Stimulated activated CD8-positive, alpha-beta memory T cell treated with anti-CD3 and anti-CD28 coated beads, Interleukin-2, amount 100 ng/mL, for 1 hour (primary cell): ENCODE data around the gene AGFG1.
A peak's percentile ranks its signal among the peaks of the same experiment; 100 is the strongest.

Experiments used
- DNase-seq, 2 donors: peaks; one replicate each; pipeline ENCODE4 v3.0.0-alpha.2; 2020; ENCODE audit warnings: low read depth in 2 of 2

AGFG1 gene, protein sequence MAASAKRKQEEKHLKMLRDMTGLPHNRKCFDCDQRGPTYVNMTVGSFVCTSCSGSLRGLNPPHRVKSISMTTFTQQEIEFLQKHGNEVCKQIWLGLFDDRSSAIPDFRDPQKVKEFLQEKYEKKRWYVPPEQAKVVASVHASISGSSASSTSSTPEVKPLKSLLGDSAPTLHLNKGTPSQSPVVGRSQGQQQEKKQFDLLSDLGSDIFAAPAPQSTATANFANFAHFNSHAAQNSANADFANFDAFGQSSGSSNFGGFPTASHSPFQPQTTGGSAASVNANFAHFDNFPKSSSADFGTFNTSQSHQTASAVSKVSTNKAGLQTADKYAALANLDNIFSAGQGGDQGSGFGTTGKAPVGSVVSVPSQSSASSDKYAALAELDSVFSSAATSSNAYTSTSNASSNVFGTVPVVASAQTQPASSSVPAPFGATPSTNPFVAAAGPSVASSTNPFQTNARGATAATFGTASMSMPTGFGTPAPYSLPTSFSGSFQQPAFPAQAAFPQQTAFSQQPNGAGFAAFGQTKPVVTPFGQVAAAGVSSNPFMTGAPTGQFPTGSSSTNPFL

DNA sequence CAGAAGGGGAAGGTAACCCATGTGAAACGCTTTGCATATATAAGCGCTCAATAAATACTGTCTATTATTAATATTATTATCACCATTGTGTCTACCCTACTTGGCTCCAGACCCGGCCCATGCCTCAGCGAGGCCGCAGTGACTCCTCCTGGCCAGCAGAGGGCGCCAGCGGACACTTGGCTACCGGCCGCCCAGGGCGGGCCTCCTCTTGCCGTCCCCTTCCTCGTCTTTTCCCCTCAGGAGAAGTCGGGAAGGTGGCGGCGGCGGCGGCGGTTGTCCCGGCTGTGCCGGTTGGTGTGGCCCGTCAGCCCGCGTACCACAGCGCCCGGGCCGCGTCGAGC lies at the start of gene AGFG1:
TSS of gene AGFG1 (plus strand) at position 233 of the 341 bp plus-strand sequence. CDS start 266 bp downstream, outside the sequence.
- peak; percentile 71 to 76 for DNase-seq

DNA sequence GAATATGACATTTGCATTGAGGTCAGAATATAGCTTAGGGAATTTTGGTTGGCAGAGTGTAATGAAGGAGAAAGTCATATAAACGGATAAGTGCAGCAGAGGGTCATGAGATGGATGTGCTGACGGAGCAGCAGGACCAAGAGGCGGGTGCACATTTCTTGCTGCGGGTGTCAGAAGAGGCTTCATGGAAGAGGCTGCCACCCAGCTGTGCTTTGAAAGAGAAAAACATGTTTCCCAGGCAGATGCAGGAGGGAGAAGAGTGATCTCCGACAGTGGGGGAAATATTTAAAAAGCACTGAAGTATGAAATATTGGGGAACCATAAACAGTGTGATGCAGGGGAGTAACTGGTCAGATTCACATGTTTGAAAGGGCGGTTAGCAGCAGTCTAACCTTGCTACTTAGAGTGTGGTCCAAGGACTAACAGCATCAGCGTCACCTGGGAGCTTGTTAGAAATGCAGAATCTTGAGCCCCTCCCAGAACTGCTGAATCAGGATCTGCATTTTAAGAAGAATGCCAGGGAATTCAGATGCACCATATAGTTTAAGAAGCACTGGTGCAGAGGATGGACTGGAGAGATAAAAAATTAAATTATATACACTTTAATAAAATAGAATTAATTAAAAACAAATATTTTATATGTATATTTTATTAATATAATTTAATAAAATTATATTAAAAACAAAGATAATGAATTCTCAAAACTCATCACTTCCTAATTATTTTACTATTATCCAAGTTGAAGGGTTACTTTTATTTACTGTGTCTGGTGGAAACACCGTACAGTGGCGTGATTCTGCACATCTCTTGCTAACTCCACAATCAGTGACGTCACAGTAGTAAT lies 48.1 kb upstream of the AGFG1 start:
- DNase-seq = no peak

DNA sequence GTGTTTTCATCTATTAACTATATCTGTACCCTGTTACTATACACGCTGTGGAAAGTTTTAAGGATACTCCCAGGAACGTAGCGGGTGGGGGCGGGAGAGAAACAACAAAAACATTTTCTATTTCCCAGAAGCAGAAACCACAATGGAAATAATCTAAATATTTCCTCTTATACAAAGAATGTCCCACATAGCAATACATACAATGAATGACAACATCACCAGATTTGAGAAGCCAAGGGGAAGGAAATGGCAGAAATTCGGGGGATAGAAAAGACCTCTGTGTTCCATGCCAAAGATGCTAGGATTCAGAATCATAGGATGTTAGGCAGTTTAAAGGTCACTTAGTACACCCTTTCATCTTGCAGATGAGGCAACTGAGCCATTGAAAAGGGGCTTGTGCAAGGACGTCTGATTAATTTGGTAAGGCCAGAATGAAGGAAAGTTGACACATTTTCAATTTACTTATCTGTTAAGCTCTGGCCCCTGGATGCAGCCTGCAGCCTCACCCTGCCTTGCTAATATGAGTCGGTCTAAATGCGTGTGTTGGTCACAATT lies 43.1 kb upstream of the AGFG1 start:
- DNase-seq = no peak

DNA sequence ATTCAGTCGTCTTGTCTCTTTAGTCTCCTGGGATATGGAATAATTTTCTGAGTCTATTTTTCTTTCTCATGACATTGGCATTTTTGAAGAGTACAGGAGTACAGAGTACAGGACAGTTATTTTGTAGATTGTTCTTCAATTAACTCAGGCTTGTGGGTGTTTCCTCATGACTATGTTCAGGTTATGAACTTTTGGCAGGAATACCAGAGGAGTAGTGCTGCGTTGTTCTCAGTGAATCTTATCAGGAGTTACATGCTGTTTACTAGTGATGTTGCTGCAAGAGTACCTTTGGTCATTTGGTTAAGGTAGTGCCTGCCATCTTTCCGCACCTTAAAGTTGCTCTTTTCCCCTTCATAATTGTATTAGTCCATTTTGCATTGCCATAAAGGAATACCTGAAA lies 41.3 kb upstream of the AGFG1 start:
- no peak for DNase-seq

DNA sequence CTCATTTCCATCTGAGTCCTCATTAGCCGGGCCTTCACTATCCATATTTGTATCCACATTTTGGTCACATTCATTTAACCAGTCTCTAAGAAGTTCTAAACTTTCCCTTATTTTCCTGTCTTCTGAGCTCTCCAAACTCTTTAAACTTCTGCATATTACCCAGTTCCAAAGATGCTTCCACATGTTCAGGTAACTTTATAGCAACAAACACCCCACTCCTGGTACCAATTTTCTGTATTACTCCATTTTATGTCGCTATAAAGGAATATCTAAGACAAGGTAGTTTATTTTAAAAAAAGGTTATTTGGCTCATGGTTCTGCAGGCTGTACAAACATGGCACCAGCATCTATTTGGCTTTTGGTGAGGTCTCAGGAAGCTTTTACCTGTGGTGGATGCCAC lies 38.8 kb upstream of the AGFG1 start:
- no peak for DNase-seq

DNA sequence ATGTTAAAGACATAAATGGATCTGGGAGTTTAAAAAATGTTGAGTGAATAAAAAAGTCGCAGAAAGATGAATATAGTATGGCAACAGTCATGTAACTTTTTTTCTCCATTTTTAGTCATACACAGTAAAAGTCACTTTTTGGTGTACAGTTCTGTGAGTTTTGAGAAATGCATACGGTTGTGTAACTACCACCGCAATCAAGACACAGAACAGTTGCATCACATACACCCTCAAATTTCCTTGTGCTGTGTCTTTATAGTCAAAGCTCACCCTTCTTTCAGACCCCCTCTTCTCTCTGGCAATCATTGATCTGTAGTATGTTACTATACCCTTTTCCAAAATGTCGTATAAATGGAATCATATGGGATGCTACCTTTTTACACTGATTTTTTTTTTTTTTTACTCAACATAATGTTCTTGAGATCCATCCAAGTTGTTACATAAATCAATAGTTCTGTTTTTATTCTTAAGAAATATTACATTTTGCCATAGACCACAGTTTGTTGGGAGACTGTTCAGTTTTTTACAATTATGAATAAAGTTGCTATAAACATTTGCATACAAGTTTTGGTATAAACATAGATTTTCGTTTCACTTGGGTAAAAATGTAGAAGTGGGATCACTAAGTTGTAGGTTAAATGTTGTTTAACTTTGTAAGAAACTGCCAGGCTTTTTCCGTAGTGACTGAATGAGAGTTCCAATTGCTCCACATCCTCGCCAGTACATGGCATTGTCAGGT lies 35.4 kb upstream of the AGFG1 start:
- DNase-seq = no peak

DNA sequence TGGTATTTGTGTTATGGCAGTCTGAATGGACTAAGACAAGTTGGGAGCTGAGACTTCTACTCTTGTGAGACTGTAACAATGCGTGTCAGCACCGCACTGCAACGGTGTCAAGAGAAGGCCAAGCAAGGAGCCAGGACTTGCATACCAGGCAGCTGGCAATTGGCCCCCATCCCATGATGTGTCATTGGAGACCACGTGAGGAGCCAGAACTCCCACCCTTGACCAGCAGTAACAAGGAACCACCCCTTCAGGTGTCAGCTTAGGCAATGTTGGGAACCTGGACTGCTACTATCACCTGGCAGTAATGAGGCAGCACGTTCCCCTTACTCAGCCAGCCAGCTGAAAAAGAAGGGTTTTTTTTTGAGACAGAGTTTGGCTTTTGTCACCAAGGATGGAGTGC lies 32.7 kb upstream of the AGFG1 start:
- no peak for DNase-seq

DNA sequence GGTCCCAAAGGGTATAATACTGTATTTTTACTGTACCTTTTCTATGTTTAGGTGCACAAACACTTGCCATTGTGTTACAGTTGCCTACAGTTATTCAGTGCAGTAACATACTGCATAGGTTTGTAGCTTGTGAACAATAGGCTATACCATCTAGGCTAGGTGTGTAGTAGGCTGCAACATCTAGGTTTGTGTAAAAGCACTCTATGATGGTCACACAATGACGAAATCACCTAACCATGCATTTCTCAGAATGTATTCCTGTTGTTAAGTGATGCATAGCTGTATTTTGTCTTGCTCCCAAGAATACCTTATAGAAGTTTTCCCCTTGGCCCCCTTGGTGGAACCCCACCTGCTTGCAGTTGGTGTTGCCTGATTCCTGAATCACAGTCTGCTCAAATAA lies 29.3 kb upstream of the AGFG1 start:
- DNase-seq = no peak

DNA sequence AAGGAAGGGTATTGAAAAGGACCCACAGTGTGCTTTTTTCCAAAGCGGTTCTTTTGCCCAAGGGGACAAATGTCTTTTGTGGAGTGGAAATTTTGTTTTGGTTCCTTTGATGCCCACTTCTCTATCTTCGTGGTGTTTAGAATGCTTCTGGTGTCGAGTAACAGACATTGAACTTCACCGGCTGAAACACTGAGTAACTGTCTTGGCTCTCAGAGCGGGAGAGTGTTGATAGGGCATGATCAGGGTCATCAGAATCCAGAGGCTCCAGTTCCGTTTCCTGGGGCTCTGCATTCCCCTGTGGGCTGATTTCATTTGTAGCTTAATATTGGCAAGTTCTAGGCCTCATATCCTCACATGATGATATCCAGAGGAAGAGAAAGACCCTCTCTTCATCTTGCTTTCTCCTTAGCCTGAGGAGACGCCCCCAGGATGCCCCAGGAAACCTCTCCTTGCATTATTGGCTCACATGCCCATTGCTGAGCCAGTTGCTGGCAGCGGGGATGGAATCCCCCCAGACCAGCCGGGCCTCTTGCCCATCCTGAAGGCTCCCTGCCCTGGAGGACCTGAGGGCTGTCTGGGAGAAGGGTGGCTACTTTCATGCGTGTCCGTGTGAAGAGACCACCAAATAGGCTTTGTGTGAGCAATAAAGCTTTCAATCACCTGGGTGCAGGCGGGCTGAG lies 27.9 kb upstream of the AGFG1 start:
- no peak for DNase-seq

DNA sequence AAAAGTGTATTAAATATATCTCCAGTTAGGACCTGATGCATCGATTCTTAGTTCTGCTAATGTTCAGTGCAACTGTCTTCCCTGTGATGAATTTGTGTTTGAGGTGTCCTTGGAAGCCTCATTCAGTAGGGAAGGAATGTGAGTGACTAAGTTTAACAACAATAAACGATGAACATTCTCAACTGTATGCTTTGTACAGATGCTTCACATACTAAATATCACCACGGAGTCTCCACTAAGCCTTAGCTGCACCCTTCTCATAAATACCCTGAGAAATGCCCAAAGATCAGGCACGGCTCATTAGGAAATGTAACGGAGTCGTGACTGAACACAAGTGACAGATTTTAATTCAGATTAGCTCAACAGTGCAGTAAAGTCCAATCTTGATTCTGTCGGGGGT lies 24.4 kb upstream of the AGFG1 start:
- no peak for DNase-seq

DNA sequence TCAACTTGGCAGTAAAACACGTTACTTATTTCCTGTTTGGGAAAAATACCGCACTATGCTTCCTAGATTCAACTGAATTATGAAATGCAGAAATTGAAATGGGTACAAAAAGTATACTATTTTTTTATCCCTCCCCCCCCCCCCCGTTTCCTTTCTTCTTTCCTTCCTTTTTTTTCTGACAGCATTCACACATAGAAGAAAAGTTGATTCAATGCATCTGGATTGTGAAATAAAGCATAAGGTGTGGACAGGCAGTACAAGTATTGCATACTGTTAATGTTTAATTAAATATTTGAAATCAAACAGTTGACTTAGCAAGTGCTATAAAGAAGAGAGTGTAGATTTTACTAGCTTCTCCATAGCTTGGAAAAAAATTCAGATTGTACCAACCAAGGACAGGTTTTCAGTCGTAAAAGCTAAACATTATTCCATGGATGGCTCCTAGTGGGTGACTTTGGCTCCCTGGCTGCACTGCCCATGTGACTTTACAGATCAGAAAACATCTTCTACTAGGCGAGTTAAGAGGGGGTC lies 21.6 kb upstream of the AGFG1 start:
- no peak for DNase-seq

DNA sequence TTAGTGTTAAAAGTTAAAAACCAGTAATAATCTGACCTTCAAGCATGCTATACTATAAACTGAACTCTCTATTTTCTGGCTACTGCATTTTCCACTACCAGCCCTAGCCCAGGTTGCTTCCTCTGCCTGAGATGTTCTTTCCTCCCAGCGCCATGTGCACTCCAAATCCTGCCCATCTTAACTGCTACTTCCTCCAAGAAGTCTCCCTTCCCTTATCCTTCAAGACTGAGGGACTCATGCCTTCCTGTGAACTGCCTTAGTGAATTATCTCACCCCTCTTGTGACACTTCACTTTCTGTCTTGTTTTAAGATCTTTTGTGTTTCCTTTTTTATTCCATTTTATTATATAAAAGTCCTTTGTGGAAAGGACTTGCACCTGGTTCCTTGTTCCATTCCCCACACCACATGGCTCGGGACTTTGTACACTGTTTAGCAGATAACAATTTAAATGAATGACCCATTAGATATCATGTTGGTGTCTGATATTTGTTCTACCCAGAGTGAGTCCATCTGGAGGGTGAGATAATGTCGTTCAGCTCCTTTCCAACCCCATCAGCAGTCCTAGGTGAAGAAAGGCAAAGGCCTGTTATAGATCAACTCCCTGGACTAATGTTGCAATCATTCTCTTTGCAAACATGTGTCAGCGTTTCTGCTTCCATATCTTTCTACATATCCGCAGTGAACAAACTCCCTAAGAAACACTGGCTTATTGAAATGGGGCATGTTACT lies 20.9 kb upstream of the AGFG1 start:
- DNase-seq = no peak

DNA sequence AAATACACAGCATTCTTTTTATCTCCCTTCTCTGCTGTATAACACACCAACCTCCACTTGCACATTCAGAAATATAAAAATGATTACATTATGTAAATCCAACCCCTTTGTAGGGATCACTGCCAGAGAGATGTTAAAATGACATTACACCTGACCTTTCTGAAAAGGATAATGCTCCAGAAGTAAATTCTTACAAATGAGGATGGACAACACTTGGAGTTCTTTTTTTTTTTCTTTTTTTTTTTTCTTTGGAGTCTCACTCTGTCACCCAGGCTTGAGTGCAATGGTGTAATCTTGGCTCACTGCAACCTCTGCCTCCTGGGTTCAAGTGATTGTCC lies 20.3 kb upstream of the AGFG1 start:
- DNase-seq = no peak

DNA sequence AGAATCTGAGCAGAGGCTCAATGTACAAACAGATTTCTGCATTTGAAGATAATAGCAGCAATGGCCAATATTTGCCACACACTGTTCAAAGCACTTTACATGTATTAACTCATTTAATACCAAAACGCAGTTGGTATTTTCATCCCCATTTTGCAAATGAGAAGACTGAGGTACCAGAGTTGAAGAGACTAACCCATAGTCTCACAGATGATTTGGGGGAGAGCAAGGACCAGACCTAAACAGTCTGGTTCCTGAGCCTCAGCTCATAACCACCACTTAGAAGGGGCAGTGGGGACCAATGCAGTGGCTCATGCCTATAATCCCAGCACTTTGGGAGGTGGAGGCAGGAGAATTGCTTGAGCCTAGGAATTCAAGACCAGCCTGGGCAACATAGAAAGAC lies 18.1 kb upstream of the AGFG1 start:
- no peak for DNase-seq

DNA sequence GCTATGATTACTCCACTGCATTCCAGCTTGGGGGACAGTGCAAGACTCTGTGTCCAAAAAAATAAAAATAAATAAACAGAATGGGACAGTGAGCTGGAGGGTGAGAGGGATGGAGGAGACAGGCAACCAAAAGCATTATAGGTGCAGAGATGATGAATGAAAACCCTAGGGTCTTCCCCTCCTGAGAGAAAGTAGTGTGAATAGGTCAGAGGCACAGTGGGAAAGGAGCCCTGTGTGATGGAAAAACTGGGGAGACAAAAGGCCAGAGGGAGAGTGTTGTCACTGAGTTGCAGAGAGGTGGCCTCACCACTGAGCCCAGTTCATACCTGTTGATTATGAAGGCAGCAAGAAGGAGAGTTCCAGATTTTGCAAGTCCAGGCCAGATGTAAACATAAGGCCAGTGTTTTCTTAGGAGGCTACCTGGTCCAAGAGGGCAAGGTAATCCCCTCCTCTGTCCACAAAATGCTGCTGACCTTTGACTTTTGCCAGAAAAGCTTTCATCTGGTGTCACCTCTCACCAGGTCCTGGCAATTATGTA lies 17.6 kb upstream of the AGFG1 start:
- DNase-seq = no peak

DNA sequence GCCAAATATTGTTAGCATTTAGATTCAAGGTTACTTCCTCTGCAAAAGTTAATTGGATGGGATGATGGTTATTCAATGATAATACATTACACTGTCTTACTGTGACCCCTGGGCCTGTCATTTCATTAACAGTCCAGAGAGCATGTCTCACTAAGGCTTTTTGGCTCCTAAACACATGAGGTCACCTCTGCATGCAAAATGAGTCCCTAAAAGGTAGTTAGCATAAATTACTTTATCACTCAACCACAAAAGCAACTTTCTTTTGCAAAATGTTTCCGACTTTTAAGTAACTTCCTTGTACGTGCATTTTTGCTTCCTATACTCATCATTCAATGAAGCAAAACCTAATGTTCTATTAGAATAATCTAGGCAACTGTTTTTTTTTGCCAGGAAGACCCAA lies 16.8 kb upstream of the AGFG1 start:
- no peak for DNase-seq

DNA sequence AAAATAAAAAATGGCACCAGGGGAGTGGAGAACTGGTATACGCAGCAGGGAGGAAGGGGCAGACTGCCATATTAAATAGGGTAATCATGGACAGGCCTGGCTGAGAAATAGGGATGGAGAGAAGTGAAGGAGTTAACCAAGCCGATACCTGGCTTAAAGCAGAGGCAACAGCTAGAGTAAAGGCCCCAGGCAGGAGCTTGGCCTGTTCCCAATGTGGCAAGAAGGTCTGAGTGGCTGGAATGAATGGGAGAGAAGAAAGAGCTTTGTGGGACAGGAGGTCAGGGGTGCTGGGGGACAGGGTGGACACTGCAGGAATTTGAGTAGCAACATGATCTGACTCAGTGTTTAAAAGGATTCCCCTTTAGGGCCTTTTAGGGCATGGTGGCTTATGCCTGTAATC lies 15.9 kb upstream of the AGFG1 start:
- no peak for DNase-seq

DNA sequence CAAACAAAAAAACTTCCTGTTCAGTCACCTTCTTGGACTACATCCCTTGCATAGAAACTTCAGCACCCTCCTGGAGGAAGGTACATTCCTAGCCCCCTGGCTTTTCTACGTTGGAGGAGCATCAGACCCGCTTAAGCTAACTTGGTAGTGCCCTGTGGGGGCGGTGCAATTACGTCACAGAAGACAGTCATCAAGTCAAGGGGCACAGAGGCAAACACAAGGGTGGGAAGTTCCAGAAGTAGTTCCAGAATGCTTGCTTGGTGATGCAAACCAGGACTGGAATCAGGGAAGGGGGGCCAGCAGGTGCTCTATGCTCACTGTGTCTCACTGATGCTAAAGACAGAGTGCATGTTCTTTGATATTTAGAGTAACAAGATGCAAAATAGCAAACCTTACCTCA lies 15.2 kb upstream of the AGFG1 start:
- DNase-seq = no peak

DNA sequence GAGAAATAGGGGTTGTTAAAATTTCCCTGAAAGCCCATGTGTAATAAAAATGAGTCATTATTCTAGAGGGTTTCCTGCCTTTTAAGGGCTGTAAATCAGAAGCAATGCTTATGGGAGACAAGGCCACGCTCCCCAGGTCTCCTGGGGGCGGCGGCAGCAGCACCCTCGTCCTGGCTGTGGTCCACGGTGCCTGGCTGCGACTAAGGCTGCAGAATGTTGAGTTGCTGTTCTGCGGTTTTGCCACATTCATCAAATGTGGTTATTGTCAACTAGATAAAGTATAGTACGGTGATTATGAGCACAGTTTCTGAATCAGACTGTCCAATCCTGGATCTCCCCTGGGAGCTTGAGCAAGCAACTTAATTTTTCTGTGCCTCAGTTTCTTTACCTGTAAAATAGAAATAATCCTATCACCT lies 11.9 kb upstream of the AGFG1 start:
- DNase-seq = peak; percentile 10 to 31

DNA sequence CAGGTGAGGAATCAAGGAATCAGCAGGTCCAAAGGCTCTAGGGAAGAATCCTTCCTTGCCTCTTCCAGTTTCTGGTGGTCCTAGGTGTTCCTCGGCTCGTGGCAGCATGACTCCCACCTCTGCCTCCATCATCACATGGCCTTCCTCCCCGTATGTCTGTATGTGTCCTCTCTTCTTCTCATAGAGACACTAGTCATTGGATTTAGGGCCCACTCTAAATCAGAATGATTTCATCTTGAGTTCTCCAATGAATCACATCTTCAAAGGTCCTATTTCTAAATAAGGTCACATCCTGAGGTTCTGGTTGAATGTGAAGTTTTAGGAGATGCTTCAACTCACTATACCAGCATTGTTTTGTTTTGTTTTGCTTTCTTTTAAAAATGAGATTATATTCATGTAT lies 11.1 kb upstream of the AGFG1 start:
- DNase-seq = no peak
